HG03520 (cell line): Measurements from ENCODE around the gene RAB23.
"Not testable (repeated sequence)": the region's sequence is repeated elsewhere in the genome, so short reads cannot be mapped to it uniquely, and the experiment has no call there.

Source experiments
- ATAC-seq: cut with Tn5 transposase; IDR thresholded peaks from one replicate; pipeline ENCODE4 v1.9.1; 2021; ENCODE audit warnings: mild to moderate bottlenecking, moderate library complexity; ENCODE audit not compliant: unreplicated experiment

Gene RAB23

GRCh38 chr6:57243526-57243925 lies 21.4 kb upstream of the RAB23 start:
- ATAC-seq: not testable (repeated sequence)

GRCh38 chr6:57242505-57242904 lies 20.4 kb upstream of the RAB23 start:
- ATAC-seq: no peak

GRCh38 chr6:57226221-57226620 lies 4.1 kb upstream of the RAB23 start:
- no peak for ATAC-seq

GRCh38 chr6:57224769-57225515 lies 2.8 kb upstream of the RAB23 start:
- ATAC-seq: no peak

GRCh38 chr6:57222743-57223077 lies 603 bp upstream of the RAB23 start:
- no peak for ATAC-seq

- ATAC-seq: peak; percentile 54
These were observed 744 bp downstream of the RAB23 start for GRCh38 chr6:57221191-57221935.

- no peak for ATAC-seq
These were observed 1.9 kb downstream of the RAB23 start for GRCh38 chr6:57220083-57220703.

- no peak for ATAC-seq
These were observed 4.8 kb downstream of the RAB23 start for GRCh38 chr6:57217270-57217669.

GRCh38 chr6:57216235-57217101 lies 5.6 kb downstream of the RAB23 start:
- no peak for ATAC-seq

- no peak for ATAC-seq
These were observed 6.8 kb downstream of the RAB23 start for GRCh38 chr6:57215260-57215659.

GRCh38 chr6:57210060-57210459 lies 12.0 kb downstream of the RAB23 start:
- ATAC-seq: no peak

- ATAC-seq: no peak
These were observed 13.1 kb downstream of the RAB23 start for GRCh38 chr6:57209030-57209429.

GRCh38 chr6:57207872-57208271 lies 14.2 kb downstream of the RAB23 start:
- ATAC-seq: no peak

GRCh38 chr6:57207141-57207540 lies 15.0 kb downstream of the RAB23 start:
- ATAC-seq: no peak

GRCh38 chr6:57205550-57206328 lies 16.4 kb downstream of the RAB23 start:
- ATAC-seq: no peak

- ATAC-seq: no peak
These were observed 20.4 kb downstream of the RAB23 start for GRCh38 chr6:57201718-57202117.

- no peak for ATAC-seq
These were observed 23.0 kb downstream of the RAB23 start for GRCh38 chr6:57198926-57199636.

GRCh38 chr6:57195457-57195856 lies 26.6 kb downstream of the RAB23 start:
- no peak for ATAC-seq

- ATAC-seq: no peak
These were observed 28.9 kb downstream of the RAB23 start for GRCh38 chr6:57193177-57193576.

- no peak for ATAC-seq
These were observed 32.0 kb downstream of the RAB23 start for GRCh38 chr6:57190140-57190539.
